ENCODE results near the gene KMT2A. TPM values are rescaled to one million over a fixed set of nuclear protein-coding genes. Genes with fewer than 3 reads are reported as not detected.
"Not testable (repeated sequence)": the region's sequence is repeated elsewhere in the genome, so short reads cannot be mapped to it uniquely, and the experiment has no call there.

Gene KMT2A
- total and polyA plus RNA-seq, 8 donors = 45.8 to 61.7 (median 54.3) TPM

DNA sequence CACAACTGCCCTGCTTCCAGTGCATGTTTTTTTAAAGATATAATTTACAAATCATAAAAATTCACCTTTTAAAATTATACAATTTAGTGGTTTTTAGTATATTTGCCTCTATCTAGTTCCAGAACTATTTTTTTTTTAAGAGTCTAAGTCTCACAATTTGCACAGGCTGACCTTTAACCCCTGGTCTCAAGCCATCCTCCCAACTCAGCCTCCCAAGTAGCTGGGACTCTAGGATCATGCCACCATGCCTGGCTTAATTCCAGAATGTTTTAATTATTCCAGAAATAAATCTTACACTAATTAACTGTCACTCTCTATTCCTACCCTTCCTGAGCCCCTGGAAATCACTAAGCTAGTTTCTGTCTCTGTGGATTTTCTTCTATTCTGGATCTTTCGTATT lies 134.5 kb downstream of the KMT2A start:
- H3K27me3 ChIP-seq = no peaks in the 10 kb centered on the region
- H3K4me3 ChIP-seq = no peak overlapping the region
- ATAC-seq = no peak
- no peaks in the 10 kb centered on the region for H3K36me3 ChIP-seq
- peaks cover 14 to 41% of the 10 kb centered on the region in 2 donors for H3K4me1 ChIP-seq
- H3K9me3 ChIP-seq = no peaks in the 10 kb centered on the region
- TF ChIP-seq, protein P1, sequence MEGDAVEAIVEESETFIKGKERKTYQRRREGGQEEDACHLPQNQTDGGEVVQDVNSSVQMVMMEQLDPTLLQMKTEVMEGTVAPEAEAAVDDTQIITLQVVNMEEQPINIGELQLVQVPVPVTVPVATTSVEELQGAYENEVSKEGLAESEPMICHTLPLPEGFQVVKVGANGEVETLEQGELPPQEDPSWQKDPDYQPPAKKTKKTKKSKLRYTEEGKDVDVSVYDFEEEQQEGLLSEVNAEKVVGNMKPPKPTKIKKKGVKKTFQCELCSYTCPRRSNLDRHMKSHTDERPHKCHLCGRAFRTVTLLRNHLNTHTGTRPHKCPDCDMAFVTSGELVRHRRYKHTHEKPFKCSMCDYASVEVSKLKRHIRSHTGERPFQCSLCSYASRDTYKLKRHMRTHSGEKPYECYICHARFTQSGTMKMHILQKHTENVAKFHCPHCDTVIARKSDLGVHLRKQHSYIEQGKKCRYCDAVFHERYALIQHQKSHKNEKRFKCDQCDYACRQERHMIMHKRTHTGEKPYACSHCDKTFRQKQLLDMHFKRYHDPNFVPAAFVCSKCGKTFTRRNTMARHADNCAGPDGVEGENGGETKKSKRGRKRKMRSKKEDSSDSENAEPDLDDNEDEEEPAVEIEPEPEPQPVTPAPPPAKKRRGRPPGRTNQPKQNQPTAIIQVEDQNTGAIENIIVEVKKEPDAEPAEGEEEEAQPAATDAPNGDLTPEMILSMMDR (IDR thresholded peaks at IDR 0.05) = no peak
- H3K27ac ChIP-seq = peak overlapping the region in 1 of 2 donors; percentile 97
- intact Hi-C loops (cut with DNase I) = no loop called here
- DNase-seq = no peak

DNA sequence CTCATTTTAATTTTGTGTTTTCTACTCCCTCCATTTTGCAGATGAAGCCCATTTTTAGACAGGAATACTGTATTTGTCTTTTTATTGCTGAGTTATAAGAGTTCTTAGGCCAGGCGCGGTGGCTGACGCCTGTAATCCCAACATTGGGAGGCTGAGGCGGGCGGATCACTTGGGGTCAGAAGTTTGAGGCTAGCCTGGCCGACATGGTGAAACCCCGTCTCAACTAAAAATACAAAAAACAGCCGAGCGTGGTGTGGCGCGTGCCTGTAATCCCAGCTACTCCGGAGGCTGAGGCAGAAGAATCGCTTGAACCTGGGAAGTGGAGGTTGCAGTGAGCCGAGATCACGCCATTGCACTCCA lies 135.4 kb downstream of the KMT2A start:
- H3K9me3 ChIP-seq; H3K36me3 ChIP-seq; H3K27me3 ChIP-seq; intact Hi-C loops (cut with DNase I); ATAC-seq: not testable (repeated sequence)
- Histone ChIP-seq H3K4me3 (peak overlapping the region; percentile 98 to 100), H3K27ac (peak overlapping the region; percentile 97 to 99), H3K4me1 (peaks cover 21 to 41% of the 10 kb centered on the region in 2 donors)
- peak in 1 of 4 donors; percentile 34 for DNase-seq

DNA sequence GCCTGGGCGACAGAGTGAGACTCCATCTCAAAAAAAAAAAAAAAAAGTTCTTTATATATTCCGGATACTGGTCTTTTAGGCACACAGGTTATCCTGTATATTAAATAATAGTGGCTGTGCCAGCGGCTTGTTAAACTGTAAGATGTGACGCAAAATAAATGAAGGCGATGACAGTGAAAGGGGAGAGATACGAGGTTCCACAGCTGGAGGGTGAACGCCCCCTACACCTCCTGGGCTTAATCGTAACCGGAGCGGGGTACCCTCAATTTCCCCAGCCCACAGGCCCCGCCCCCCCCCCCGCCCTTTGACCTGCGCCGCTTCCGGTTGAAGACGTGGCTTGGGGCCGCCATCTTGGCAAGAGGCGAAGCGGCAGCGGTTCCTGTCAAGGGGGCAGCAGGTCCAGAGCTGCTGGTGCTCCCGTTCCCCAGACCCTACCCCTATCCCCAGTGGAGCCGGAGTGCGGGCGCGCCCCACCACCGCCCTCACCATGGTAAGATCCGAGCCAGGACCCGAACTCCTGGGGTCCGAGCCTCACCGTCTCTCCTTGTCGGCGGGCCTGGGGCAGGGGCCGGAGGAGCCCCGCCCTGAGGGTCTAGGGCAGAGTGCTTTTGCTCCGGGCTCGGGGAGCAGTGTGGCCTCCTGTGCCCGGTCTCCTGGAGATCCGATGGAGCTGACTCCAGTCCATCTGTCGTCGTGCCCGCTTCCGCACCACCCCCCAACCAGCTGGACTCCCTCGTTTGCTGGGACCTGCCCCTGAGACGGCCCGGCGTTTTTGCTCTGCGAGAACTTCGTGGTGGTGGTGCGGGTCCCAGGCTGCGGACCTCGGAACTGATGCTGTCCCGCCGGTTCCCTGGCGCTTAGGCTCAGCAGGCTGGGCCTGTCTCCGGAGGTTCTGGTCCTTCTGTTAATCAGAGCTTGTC lies 136.0 kb downstream of the KMT2A start, which contains the start of gene ARCN1:
Gene ARCN1, plus strand, starts transcription at position 349 of the 920 bp plus-strand sequence. Its CDS starts 139 bp downstream, at position 488.
- Histone ChIP-seq H3K36me3 (peaks cover 0 to 1% of the 10 kb centered on the region in 2 donors), H3K27me3 (no peaks in the 10 kb centered on the region), H3K4me1 (peaks cover 22 to 41% of the 10 kb centered on the region in 2 donors), H3K9me3 (no peaks in the 10 kb centered on the region), H3K27ac (peak within 1 kb of the TSS; percentile 97 to 99), H3K4me3 (peak within 1 kb of the TSS; percentile 98 to 100)
- TF ChIP-seq, protein P1 (IDR thresholded peaks at IDR 0.05) = no peak
- DNase-seq = peak; percentile 83 to 92 (median 88)
- ATAC-seq = peak; percentile 92
- intact Hi-C loops (cut with DNase I) = no loop called here

DNA sequence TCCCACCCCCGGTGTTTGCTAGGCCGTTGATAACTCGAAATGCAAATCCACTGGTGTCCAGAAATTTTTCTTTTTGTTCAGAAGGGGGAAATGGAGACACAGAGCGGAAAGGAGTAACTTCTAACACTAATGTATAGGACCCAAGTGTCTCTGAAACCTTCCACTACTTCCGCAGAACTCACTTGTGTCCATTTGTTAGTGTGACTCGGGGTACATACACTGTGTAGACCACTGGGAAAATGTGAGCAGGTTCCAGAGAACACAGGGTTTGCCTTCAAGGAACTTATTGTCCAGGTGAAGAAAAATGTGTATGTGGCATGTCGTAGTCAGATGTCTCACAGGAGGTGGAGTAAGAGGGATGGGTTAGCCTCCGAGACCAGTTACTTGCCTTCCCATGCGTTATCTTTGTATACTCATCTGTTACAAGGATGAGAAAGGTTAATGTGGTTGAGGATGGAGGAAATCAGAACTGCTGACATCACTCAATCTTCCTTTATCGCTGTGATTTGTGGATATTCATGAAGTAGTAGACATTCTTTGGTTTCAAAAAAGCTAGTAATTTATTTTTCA lies 136.8 kb downstream of the KMT2A start:
- H3K9me3 ChIP-seq = no peaks in the 10 kb centered on the region
- H3K4me1 ChIP-seq = peaks cover 22 to 41% of the 10 kb centered on the region in 2 donors
- ATAC-seq (peak; percentile 47), DNase-seq (no peak)
- H3K27me3 ChIP-seq = no peaks in the 10 kb centered on the region
- intact Hi-C loops (cut with DNase I) = no loop called here
- H3K27ac ChIP-seq = peak overlapping the region; percentile 97 to 99
- peaks cover 0 to 6% of the 10 kb centered on the region in 2 donors for H3K36me3 ChIP-seq
- peak overlapping the region; percentile 98 to 100 for H3K4me3 ChIP-seq
- TF ChIP-seq, protein P1 (IDR thresholded peaks at IDR 0.05) = no peak

DNA sequence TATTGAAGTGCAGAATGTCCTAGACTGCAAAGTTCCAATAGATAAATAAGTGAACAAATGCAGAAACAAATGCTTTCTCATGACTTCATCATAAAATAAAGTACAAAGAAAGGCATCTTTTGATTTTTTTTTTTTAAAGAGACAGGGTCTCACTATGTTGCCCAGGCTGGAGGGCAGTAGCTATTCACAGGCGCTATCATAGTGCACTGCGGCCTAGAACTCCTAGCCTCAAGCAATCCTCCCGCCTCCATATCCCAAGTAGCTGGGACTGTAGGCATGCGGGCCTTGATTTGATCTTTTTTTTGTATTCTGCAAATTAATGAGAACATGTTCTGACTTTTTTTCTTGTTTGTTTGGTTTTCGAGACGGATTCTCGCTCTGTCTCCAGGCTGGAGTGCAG lies 138.3 kb downstream of the KMT2A start:
- intact Hi-C loops (cut with DNase I) = no loop called here
- Histone ChIP-seq H3K36me3 (peaks cover 0 to 6% of the 10 kb centered on the region in 2 donors), H3K9me3 (no peaks in the 10 kb centered on the region), H3K4me1 (peaks cover 22 to 50% of the 10 kb centered on the region in 2 donors), H3K27me3 (no peaks in the 10 kb centered on the region), H3K4me3 (peak overlapping the region in 1 of 2 donors; percentile 98), H3K27ac (no peak overlapping the region)
- ATAC-seq (no peak), DNase-seq (no peak)
- TF ChIP-seq, protein P1 (IDR thresholded peaks at IDR 0.05) = no peak

Other genes with a start within 250 kb of the KMT2A start
- gene JAML, start 211.5 kb upstream of the KMT2A start, total RNA-seq = 10 to 100 TPM; 20.4 to 47.2 TPM
- 1 to 10 TPM; 3.7 to 8.5 (median 6.4) TPM for gene JAML, start 211.5 kb upstream of the KMT2A start, polyA plus RNA-seq (ENCODE audit: insufficient read length in 6 of 6)
- 10 to 100 TPM; 13.2 to 16.3 TPM for gene MPZL3, start 184.1 kb upstream of the KMT2A start, total RNA-seq
- 1 to 10 TPM; 5.2 to 8.8 (median 6.3) TPM for gene MPZL3, start 184.1 kb upstream of the KMT2A start, polyA plus RNA-seq (ENCODE audit: insufficient read length in 6 of 6)
- 100 to 1,000 TPM; 111 to 117 TPM for gene MPZL2, start 172.2 kb upstream of the KMT2A start, total RNA-seq
- 10 to 100 TPM; 52.0 to 89.4 (median 66.6) TPM for gene MPZL2, start 172.2 kb upstream of the KMT2A start, polyA plus RNA-seq (ENCODE audit: insufficient read length in 6 of 6)
- 10 to 100 TPM in 1 of 2 donors, 1 to 10 TPM in 1; 3.6 to 10.5 TPM for gene CD3E, start 131.8 kb upstream of the KMT2A start, total RNA-seq
- 1 to 10 TPM in 5 of 6 donors, under 1 TPM in 1; 0.95 to 3.3 (median 1.7) TPM for gene CD3E, start 131.8 kb upstream of the KMT2A start, polyA plus RNA-seq (ENCODE audit: insufficient read length in 6 of 6)
- 1 to 10 TPM; 3.3 to 7.0 TPM for gene CD3D, start 93.8 kb upstream of the KMT2A start, total RNA-seq
- gene CD3D, start 93.8 kb upstream of the KMT2A start, polyA plus RNA-seq (ENCODE audit: insufficient read length in 6 of 6) = 1 to 10 TPM in 5 of 6 donors, under 1 TPM in 1; 0.54 to 1.7 (median 1.5) TPM
- gene CD3G, start 92.1 kb upstream of the KMT2A start, total RNA-seq = 1 to 10 TPM in 1 of 2 donors, under 1 TPM in 1; 0.85 to 3.8 TPM
- gene CD3G, start 92.1 kb upstream of the KMT2A start, polyA plus RNA-seq (ENCODE audit: insufficient read length in 6 of 6) = 1 to 10 TPM in 3 of 6 donors, under 1 TPM in 3; 0.43 to 1.3 (median 0.99) TPM
- 10 to 100 TPM; 40.8 to 45.3 TPM for gene UBE4A, start 76.9 kb upstream of the KMT2A start, total RNA-seq
- 10 to 100 TPM; 40.3 to 47.7 (median 44.0) TPM for gene UBE4A, start 76.9 kb upstream of the KMT2A start, polyA plus RNA-seq (ENCODE audit: insufficient read length in 6 of 6)
- 100 to 1,000 TPM; 151 to 155 TPM for gene ATP5MG, start 34.9 kb upstream of the KMT2A start, total RNA-seq
- gene ATP5MG, start 34.9 kb upstream of the KMT2A start, polyA plus RNA-seq (ENCODE audit: insufficient read length in 6 of 6) = 100 to 1,000 TPM; 369 to 408 (median 392) TPM
- gene TTC36, start 91.0 kb downstream of the KMT2A start, total RNA-seq = under 1 TPM in 1 of 2 donors, not detected in 1; 0.82 TPM
- gene TTC36, start 91.0 kb downstream of the KMT2A start, polyA plus RNA-seq (ENCODE audit: insufficient read length in 6 of 6) = 1 to 10 TPM in 2 of 6 donors, under 1 TPM in 4; 0.73 to 1.3 (median 0.87) TPM
- 10 to 100 TPM; 15.4 to 33.2 TPM for gene TMEM25, start 94.7 kb downstream of the KMT2A start, total RNA-seq
- 10 to 100 TPM; 20.0 to 25.8 (median 22.7) TPM for gene TMEM25, start 94.7 kb downstream of the KMT2A start, polyA plus RNA-seq (ENCODE audit: insufficient read length in 6 of 6)
- gene IFT46, start 129.4 kb downstream of the KMT2A start, total RNA-seq = 10 to 100 TPM; 15.6 to 19.1 TPM
- gene IFT46, start 129.4 kb downstream of the KMT2A start, polyA plus RNA-seq (ENCODE audit: insufficient read length in 6 of 6) = 10 to 100 TPM; 39.2 to 48.3 (median 44.6) TPM
- 100 to 1,000 TPM; 141 to 163 TPM for gene ARCN1, start 135.9 kb downstream of the KMT2A start, total RNA-seq
- 100 to 1,000 TPM; 150 to 171 (median 168) TPM for gene ARCN1, start 135.9 kb downstream of the KMT2A start, polyA plus RNA-seq (ENCODE audit: insufficient read length in 6 of 6)
- gene PHLDB1, start 171.1 kb downstream of the KMT2A start, total RNA-seq = 100 to 1,000 TPM in 1 of 2 donors, 10 to 100 TPM in 1; 76.5 to 120 TPM
- 100 to 1,000 TPM in 2 of 6 donors, 10 to 100 TPM in 4; 82.0 to 105 (median 91.7) TPM for gene PHLDB1, start 171.1 kb downstream of the KMT2A start, polyA plus RNA-seq (ENCODE audit: insufficient read length in 6 of 6)
- not detected for gene TREH, start 243.2 kb downstream of the KMT2A start, total RNA-seq
- gene TREH, start 243.2 kb downstream of the KMT2A start, polyA plus RNA-seq (ENCODE audit: insufficient read length in 6 of 6) = under 1 TPM in 5 of 6 donors, not detected in 1; 0.20 to 0.42 (median 0.24) TPM

Data from left lung (tissue), 10 donors.